ENCODE measurements around the gene TMEM53. TPM values are rescaled to one million over a fixed set of nuclear protein-coding genes. Genes with fewer than 3 reads are reported as not detected.

The TMEM53 gene
- total RNA-seq, 2 experiments from 2014 or later: 2.5 to 2.6 TPM

GRCh38 chr1:44650159-44650831, 24.0 kb downstream of the TMEM53 start:
- Mint-ChIP-seq H3K9me3 (no peaks in the 10 kb centered on the region), H3K27ac (no peak overlapping the region), H3K4me1 (no peaks in the 10 kb centered on the region), H3K4me3 (no peak overlapping the region), H3K36me3 (no peaks in the 10 kb centered on the region), H3K27me3 (no peaks in the 10 kb centered on the region)
- DNase-seq: no peak

- DNase-seq: no peak
- H3K27me3 Mint-ChIP-seq: no peaks in the 10 kb centered on the region
- no peaks in the 10 kb centered on the region for H3K9me3 Mint-ChIP-seq
- H3K4me3 Mint-ChIP-seq: no peak overlapping the region
- no peaks in the 10 kb centered on the region for H3K4me1 Mint-ChIP-seq
- no peak overlapping the region for H3K27ac Mint-ChIP-seq
- H3K36me3 Mint-ChIP-seq: no peaks in the 10 kb centered on the region
Measured at GRCh38 chr1:44649788-44650158, 24.5 kb downstream of the TMEM53 start.

GRCh38 chr1:44648529-44649250, 25.6 kb downstream of the TMEM53 start:
- H3K9me3 Mint-ChIP-seq: no peaks in the 10 kb centered on the region
- H3K27ac Mint-ChIP-seq: no peak overlapping the region

GRCh38 chr1:44647896-44648295, 26.4 kb downstream of the TMEM53 start:
- no peak overlapping the region for H3K4me3 Mint-ChIP-seq

More at GRCh38 chr1:44648529-44649250, 25.6 kb downstream of the TMEM53 start:
- no peaks in the 10 kb centered on the region for H3K36me3 Mint-ChIP-seq
- H3K4me1 Mint-ChIP-seq: no peaks in the 10 kb centered on the region
- no peak overlapping the region for H3K4me3 Mint-ChIP-seq
- H3K27me3 Mint-ChIP-seq: no peaks in the 10 kb centered on the region
- no peak for DNase-seq

GRCh38 chr1:44646261-44647110, 27.8 kb downstream of the TMEM53 start:
- DNase-seq: no peak
- no peak overlapping the region for H3K4me3 Mint-ChIP-seq
- no peaks in the 10 kb centered on the region for H3K27me3 Mint-ChIP-seq
- no peak overlapping the region for H3K27ac Mint-ChIP-seq
- no peaks in the 10 kb centered on the region for H3K4me1 Mint-ChIP-seq
- no peaks in the 10 kb centered on the region for H3K9me3 Mint-ChIP-seq
- peaks cover 6% of the 10 kb centered on the region for H3K36me3 Mint-ChIP-seq

More at GRCh38 chr1:44647896-44648295, 26.4 kb downstream of the TMEM53 start:
- Mint-ChIP-seq H3K27ac (peak overlapping the region; percentile 30), H3K9me3 (no peaks in the 10 kb centered on the region), H3K36me3 (no peaks in the 10 kb centered on the region), H3K4me1 (no peaks in the 10 kb centered on the region), H3K27me3 (no peaks in the 10 kb centered on the region)
- no peak for DNase-seq

- Mint-ChIP-seq H3K9me3 (no peaks in the 10 kb centered on the region), H3K4me3 (no peak overlapping the region), H3K27me3 (no peaks in the 10 kb centered on the region), H3K36me3 (peaks cover 6% of the 10 kb centered on the region), H3K4me1 (no peaks in the 10 kb centered on the region), H3K27ac (no peak overlapping the region)
- DNase-seq: no peak
Measured at GRCh38 chr1:44645476-44646244, 28.6 kb downstream of the TMEM53 start.

- no peaks in the 10 kb centered on the region for H3K27me3 Mint-ChIP-seq
- no peak overlapping the region for H3K4me3 Mint-ChIP-seq
- H3K4me1 Mint-ChIP-seq: no peaks in the 10 kb centered on the region
- H3K36me3 Mint-ChIP-seq: peaks cover 6% of the 10 kb centered on the region
- H3K27ac Mint-ChIP-seq: peak overlapping the region; percentile 10
- no peaks in the 10 kb centered on the region for H3K9me3 Mint-ChIP-seq
- no peak for DNase-seq
Measured at GRCh38 chr1:44644806-44645205, 29.5 kb downstream of the TMEM53 start.

GRCh38 chr1:44643721-44644334, 30.5 kb downstream of the TMEM53 start:
- Mint-ChIP-seq H3K4me3 (no peak overlapping the region), H3K27me3 (no peaks in the 10 kb centered on the region), H3K4me1 (no peaks in the 10 kb centered on the region), H3K27ac (no peak overlapping the region), H3K36me3 (peaks cover 6% of the 10 kb centered on the region), H3K9me3 (no peaks in the 10 kb centered on the region)
- no peak for DNase-seq

- H3K4me3 Mint-ChIP-seq: no peak overlapping the region
- DNase-seq: no peak
- H3K36me3 Mint-ChIP-seq: peaks cover 6% of the 10 kb centered on the region
- H3K4me1 Mint-ChIP-seq: no peaks in the 10 kb centered on the region
- H3K27me3 Mint-ChIP-seq: no peaks in the 10 kb centered on the region
- H3K9me3 Mint-ChIP-seq: no peaks in the 10 kb centered on the region
- H3K27ac Mint-ChIP-seq: no peak overlapping the region
Measured at GRCh38 chr1:44642925-44643324, 31.4 kb downstream of the TMEM53 start.

GRCh38 chr1:44642255-44642654, 32.0 kb downstream of the TMEM53 start:
- H3K4me1 Mint-ChIP-seq: no peaks in the 10 kb centered on the region
- no peaks in the 10 kb centered on the region for H3K9me3 Mint-ChIP-seq
- peak overlapping the region; percentile 54 for H3K27ac Mint-ChIP-seq
- DNase-seq: no peak
- no peaks in the 10 kb centered on the region for H3K27me3 Mint-ChIP-seq
- no peak overlapping the region for H3K4me3 Mint-ChIP-seq
- peaks cover 6% of the 10 kb centered on the region for H3K36me3 Mint-ChIP-seq

GRCh38 chr1:44641126-44642102, 32.9 kb downstream of the TMEM53 start:
- Mint-ChIP-seq H3K4me1 (no peaks in the 10 kb centered on the region), H3K27me3 (no peaks in the 10 kb centered on the region), H3K4me3 (no peak overlapping the region), H3K9me3 (no peaks in the 10 kb centered on the region), H3K36me3 (peaks cover 6% of the 10 kb centered on the region), H3K27ac (peak overlapping the region; percentile 23)
- DNase-seq: no peak

GRCh38 chr1:44640200-44640853, 34.0 kb downstream of the TMEM53 start:
- H3K4me1 Mint-ChIP-seq: peaks cover 2% of the 10 kb centered on the region
- H3K9me3 Mint-ChIP-seq: no peaks in the 10 kb centered on the region
- no peak for DNase-seq
- peaks cover 14% of the 10 kb centered on the region for H3K36me3 Mint-ChIP-seq
- no peaks in the 10 kb centered on the region for H3K27me3 Mint-ChIP-seq
- H3K27ac Mint-ChIP-seq: no peak overlapping the region
- no peak overlapping the region for H3K4me3 Mint-ChIP-seq

Measured in activated naive CD8-positive, alpha-beta T cell treated with anti-CD3 and anti-CD28 coated beads for 36 hours (primary cell).